NCI-H82 (cell line): ENCODE results near the gene ISOC2.
"Not testable (repeated sequence)": the region's sequence is repeated elsewhere in the genome, so short reads cannot be mapped to it uniquely, and the experiment has no call there.

Source experiments
- DNase-seq: peaks from one replicate; lab custom pipeline; 2025; lab: John Stamatoyannopoulos, UW

The ISOC2 gene

GRCh38 chr19:55461259-55461973 lies at the start of gene ISOC2:
Gene ISOC2 (minus strand): TSS chr19:55461642. CDS start chr19:55456486, 5,156 bp downstream.
- DNase-seq, result peak; percentile 100

- DNase-seq, result no peak
Observed at GRCh38 chr19:55508120-55508519, 46.7 kb upstream of the ISOC2 start.

GRCh38 chr19:55504981-55505380 lies 43.5 kb upstream of the ISOC2 start:
- no peak for DNase-seq

GRCh38 chr19:55504252-55504603 lies 42.8 kb upstream of the ISOC2 start:
- DNase-seq, result no peak

GRCh38 chr19:55503502-55504251 lies 42.2 kb upstream of the ISOC2 start:
- DNase-seq, result peak; percentile 94

- DNase-seq, result no peak
Observed at GRCh38 chr19:55503157-55503501, 41.7 kb upstream of the ISOC2 start.

GRCh38 chr19:55502197-55502952 lies 40.9 kb upstream of the ISOC2 start:
- DNase-seq, result no peak

- DNase-seq, result no peak
Observed at GRCh38 chr19:55500368-55500952, 39.0 kb upstream of the ISOC2 start.

- no peak for DNase-seq
Observed at GRCh38 chr19:55498246-55498840, 36.9 kb upstream of the ISOC2 start.

- DNase-seq, result no peak
Observed at GRCh38 chr19:55497763-55498162, 36.3 kb upstream of the ISOC2 start.

- not testable (repeated sequence) for DNase-seq
Observed at GRCh38 chr19:55496820-55497219, 35.4 kb upstream of the ISOC2 start.

GRCh38 chr19:55495646-55496349 lies 34.4 kb upstream of the ISOC2 start:
- DNase-seq, result no peak

- DNase-seq, result no peak
Observed at GRCh38 chr19:55494172-55494761, 32.8 kb upstream of the ISOC2 start.

GRCh38 chr19:55493645-55494171 lies 32.3 kb upstream of the ISOC2 start:
- no peak for DNase-seq

- no peak for DNase-seq
Observed at GRCh38 chr19:55493052-55493644, 31.7 kb upstream of the ISOC2 start.

- DNase-seq, result no peak
Observed at GRCh38 chr19:55492362-55492944, 31.0 kb upstream of the ISOC2 start.

- DNase-seq, result no peak
Observed at GRCh38 chr19:55491546-55492360, 30.3 kb upstream of the ISOC2 start.

- DNase-seq, result no peak
Observed at GRCh38 chr19:55490478-55491432, 29.3 kb upstream of the ISOC2 start.
